MM.1S (cell line): ENCODE results near the gene OR10J5.

Source experiments
- EZH2 ChIP-seq: fragments of 300-600 bp; sonication (generic); optimal IDR thresholded peaks from 2 replicates; pipeline ENCODE3; 2017; ENCODE audit warnings: low read depth, mild to moderate bottlenecking, antibody characterized with exemption, low read length, mixed read lengths
- TF ChIP-seq, protein P1 (sequence below): fragments of 300-600 bp; sonication (generic); IDR thresholded peaks from 2 replicates; pipeline ENCODE4 v1.5.1; 2016; ENCODE audit warnings: antibody characterized with exemption, low read length, mixed read lengths

DNA sequence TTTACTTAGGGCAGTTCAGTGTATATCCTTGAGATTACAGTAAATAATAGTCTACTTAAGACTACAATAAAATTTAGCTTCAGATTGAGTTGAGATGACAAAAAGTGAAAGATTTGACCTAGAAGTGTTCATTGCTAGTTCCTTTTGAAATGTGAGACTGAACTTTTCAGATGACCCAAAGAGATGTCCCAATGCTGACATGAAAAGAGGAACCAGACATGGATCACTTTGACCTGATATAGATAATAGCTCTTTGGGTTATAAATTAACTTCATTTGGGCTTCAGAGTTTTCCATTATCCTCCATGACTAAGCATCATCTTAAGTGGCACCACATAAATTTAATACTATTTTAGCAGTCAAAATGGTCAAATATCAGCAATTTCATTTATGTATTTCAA lies 25.7 kb upstream of the OR10J5 start:
- TF ChIP-seq, protein P1, sequence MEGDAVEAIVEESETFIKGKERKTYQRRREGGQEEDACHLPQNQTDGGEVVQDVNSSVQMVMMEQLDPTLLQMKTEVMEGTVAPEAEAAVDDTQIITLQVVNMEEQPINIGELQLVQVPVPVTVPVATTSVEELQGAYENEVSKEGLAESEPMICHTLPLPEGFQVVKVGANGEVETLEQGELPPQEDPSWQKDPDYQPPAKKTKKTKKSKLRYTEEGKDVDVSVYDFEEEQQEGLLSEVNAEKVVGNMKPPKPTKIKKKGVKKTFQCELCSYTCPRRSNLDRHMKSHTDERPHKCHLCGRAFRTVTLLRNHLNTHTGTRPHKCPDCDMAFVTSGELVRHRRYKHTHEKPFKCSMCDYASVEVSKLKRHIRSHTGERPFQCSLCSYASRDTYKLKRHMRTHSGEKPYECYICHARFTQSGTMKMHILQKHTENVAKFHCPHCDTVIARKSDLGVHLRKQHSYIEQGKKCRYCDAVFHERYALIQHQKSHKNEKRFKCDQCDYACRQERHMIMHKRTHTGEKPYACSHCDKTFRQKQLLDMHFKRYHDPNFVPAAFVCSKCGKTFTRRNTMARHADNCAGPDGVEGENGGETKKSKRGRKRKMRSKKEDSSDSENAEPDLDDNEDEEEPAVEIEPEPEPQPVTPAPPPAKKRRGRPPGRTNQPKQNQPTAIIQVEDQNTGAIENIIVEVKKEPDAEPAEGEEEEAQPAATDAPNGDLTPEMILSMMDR, result no peak
- no peak for TF ChIP-seq EZH2
